Activated naive CD8-positive, alpha-beta T cell treated with anti-CD3 and anti-CD28 coated beads for 36 hours (primary cell): ENCODE results near the gene TMEM225B. TPM values are rescaled to one million over a fixed set of nuclear protein-coding genes. Genes with fewer than 3 reads are reported as not detected.
"Not testable (repeated sequence)": the region's sequence is repeated elsewhere in the genome, so short reads cannot be mapped to it uniquely, and the experiment has no call there.

Experiments
- DNase-seq: peaks from one replicate; pipeline ENCODE4 v3.0.0; 2021
- H3K27ac Mint-ChIP-seq: one replicate; pipeline ENCODE4 v1.8.0; 2022; ENCODE audit warnings: mild to moderate bottlenecking, moderate library complexity, mixed read lengths
- H3K27me3 Mint-ChIP-seq: one replicate; pipeline ENCODE4 v1.8.0; 2022; ENCODE audit warnings: mild to moderate bottlenecking, mixed read lengths
- H3K36me3 Mint-ChIP-seq: one replicate; pipeline ENCODE4 v1.8.0; 2021; ENCODE audit warnings: mild to moderate bottlenecking, mixed read lengths
- H3K4me1 Mint-ChIP-seq: one replicate; pipeline ENCODE4 v1.8.0; 2021; ENCODE audit warnings: mixed read lengths
- H3K4me3 Mint-ChIP-seq: one replicate; pipeline ENCODE4 v1.8.0; 2022; ENCODE audit warnings: mild to moderate bottlenecking, moderate library complexity, mixed read lengths
- H3K9me3 Mint-ChIP-seq: one replicate; pipeline ENCODE4 v1.8.0; 2022; ENCODE audit warnings: mixed read lengths
- total RNA-seq, 2 experiments: library from RNA; stranded (reverse); gene quantifications; one replicate each; pipeline ENCODE4 v1.2.3, GENCODE V29; 2021

The TMEM225B gene
- total RNA-seq, 2 experiments from 2014 or later, result 0.42 to 0.70 TPM

DNA sequence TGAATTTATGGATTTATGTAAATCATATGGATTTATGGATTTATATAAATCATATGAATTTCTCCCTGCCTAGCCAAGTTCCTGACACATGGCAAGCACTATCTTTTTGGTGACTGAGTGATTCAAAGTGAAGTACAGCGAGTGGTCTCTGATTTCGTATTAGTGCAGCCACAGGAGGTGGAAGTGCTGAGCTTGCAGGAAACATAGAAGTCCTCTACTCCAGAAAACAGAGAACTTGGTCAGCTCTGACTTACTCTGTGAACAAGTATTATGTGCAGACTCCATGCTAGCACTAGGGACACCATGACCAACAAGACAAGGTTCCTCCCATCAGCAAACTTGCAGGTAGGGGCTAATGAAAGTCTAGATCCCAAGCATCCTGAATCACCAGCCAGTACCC lies 53.2 kb downstream of the TMEM225B start:
- H3K27ac Mint-ChIP-seq, result no peak overlapping the region
- peaks cover 16% of the 10 kb centered on the region for H3K4me1 Mint-ChIP-seq
- no peaks in the 10 kb centered on the region for H3K9me3 Mint-ChIP-seq
- peaks cover 34% of the 10 kb centered on the region for H3K36me3 Mint-ChIP-seq
- H3K4me3 Mint-ChIP-seq, result no peak overlapping the region
- H3K27me3 Mint-ChIP-seq, result no peaks in the 10 kb centered on the region
- no peak for DNase-seq

DNA sequence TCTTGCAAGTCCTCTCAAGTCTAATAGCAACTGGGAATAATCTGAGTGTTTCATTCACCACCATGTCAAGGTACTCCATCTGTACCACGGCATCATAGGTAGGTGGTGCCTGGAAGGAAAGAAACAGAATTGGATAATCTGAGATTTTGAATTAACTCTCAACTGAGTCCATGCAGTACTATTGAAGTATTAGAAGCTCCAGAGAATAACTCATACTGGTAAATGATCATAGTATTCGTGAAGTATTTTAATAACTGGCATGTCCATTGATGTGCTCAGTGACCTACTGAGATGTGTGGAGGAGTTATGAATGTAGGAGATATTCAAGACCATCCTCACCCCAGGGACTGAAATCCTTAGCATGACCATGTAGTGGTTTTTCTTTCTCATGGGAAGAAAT lies 54.6 kb downstream of the TMEM225B start:
- Mint-ChIP-seq H3K27ac (no peak overlapping the region), H3K4me3 (no peak overlapping the region), H3K4me1 (peaks cover 16% of the 10 kb centered on the region), H3K36me3 (peaks cover 42% of the 10 kb centered on the region), H3K27me3 (no peaks in the 10 kb centered on the region), H3K9me3 (peaks cover 2% of the 10 kb centered on the region)
- no peak for DNase-seq

DNA sequence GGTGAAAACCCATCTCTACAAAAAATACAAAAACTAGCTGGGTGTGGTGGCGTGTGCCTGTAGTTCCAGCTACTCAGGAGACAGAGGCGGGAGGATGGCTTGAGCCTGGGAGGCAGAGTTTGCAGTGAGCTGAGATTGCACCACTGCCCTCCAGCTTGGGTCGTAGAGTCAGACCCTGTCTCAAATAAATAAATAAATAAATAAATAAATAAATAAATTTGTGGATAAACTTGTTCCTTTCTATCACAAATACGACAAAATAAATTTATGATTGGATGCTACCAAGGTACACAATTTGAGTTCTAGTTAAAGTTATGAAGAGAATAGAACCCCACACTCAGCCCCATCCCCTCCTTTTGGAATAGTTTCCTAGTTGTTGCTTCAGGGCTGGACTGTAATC lies 55.2 kb downstream of the TMEM225B start:
- DNase-seq, H3K27me3 Mint-ChIP-seq, H3K4me3 Mint-ChIP-seq, H3K9me3 Mint-ChIP-seq, H3K27ac Mint-ChIP-seq: not testable (repeated sequence)
- H3K4me1 Mint-ChIP-seq, result peaks cover 12% of the 10 kb centered on the region
- peaks cover 41% of the 10 kb centered on the region for H3K36me3 Mint-ChIP-seq

DNA sequence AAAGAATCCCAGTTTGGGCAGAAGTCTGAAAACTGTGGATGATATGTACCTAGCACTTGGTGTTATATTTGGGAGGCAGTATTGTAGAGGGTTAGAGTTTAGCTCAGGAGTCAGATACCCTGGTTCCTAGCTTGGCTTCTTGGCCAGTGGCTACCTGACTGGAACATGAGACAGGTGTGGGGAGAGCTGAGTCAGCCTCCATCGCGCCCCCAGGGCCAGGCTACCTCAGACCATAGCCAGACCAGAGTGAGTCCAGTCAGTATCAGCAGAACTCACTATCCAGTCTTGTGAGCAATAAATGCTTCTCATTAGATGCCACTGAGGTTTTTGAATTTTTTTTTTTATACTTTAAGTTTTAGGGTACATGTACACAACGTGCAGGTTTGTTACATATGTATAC lies 55.7 kb downstream of the TMEM225B start:
- Mint-ChIP-seq H3K36me3 (peaks cover 43% of the 10 kb centered on the region), H3K4me3 (no peak overlapping the region), H3K9me3 (peaks cover 2% of the 10 kb centered on the region), H3K27ac (no peak overlapping the region), H3K4me1 (peaks cover 9% of the 10 kb centered on the region), H3K27me3 (no peaks in the 10 kb centered on the region)
- DNase-seq, result no peak

DNA sequence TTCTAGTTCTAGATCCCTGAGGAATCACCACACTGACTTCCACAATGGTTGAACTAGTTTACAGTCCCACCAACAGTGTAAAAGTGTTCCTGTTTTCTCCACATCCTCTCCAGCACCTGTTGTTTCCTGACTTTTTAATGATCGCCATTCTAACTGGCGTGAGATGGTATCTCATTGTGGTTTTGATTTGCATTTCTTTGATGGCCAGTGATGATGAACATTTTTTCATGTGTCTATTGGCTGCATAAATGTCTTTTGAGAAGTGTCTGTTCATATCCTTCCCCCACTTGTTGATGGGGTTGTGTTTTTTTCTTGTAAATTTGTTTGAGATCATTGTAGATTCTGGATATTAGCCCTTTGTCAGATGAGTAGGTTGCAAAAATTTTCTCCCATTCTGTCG lies 56.6 kb downstream of the TMEM225B start:
- H3K4me3 Mint-ChIP-seq, H3K27ac Mint-ChIP-seq, H3K4me1 Mint-ChIP-seq, H3K9me3 Mint-ChIP-seq, H3K27me3 Mint-ChIP-seq, DNase-seq: not testable (repeated sequence)
- peaks cover 45% of the 10 kb centered on the region for H3K36me3 Mint-ChIP-seq

DNA sequence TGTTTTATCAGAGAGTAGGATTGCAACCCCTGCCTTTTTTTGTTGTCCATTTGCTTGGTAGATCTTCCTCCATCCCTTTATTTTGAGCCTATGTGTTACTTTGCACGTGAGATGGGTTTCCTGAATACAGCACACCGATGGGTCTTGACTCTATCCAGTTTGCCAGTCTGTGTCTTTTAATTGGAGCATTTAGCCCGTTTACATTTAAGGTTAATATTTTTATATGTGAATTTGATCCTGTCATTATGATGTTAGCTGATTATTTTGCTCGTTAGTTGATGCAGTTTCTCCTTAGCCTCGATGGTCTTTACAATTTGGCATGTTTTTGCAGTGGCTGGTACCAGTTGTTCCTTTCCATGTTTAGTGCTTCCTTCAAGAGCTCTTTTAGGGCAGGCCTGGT lies 59.8 kb downstream of the TMEM225B start:
- H3K27ac Mint-ChIP-seq, H3K4me1 Mint-ChIP-seq, H3K27me3 Mint-ChIP-seq, H3K4me3 Mint-ChIP-seq, DNase-seq, H3K9me3 Mint-ChIP-seq: not testable (repeated sequence)
- H3K36me3 Mint-ChIP-seq, result peaks cover 48% of the 10 kb centered on the region

Other genes starting within 250 kb of the TMEM225B start
- 100 to 1,000 TPM; 256 to 258 TPM for gene ARPC1B, start 223.5 kb upstream of the TMEM225B start, total RNA-seq
- gene PDAP1, start 189.7 kb upstream of the TMEM225B start, total RNA-seq, result 100 to 1,000 TPM; 201 to 214 TPM
- gene BUD31, start 189.3 kb upstream of the TMEM225B start, total RNA-seq, result 100 to 1,000 TPM; 156 to 162 TPM
- 1 to 10 TPM; 5.9 to 9.1 TPM for gene PTCD1, start 159.5 kb upstream of the TMEM225B start, total RNA-seq
- gene CPSF4, start 159.3 kb upstream of the TMEM225B start, total RNA-seq, result 10 to 100 TPM; 70.0 to 70.1 TPM
- 100 to 1,000 TPM; 457 to 476 TPM for gene ATP5MF, start 132.1 kb upstream of the TMEM225B start, total RNA-seq
- gene ZNF789, start 125.4 kb upstream of the TMEM225B start, total RNA-seq, result 10 to 100 TPM; 12.6 to 14.8 TPM
- 10 to 100 TPM; 26.1 to 27.5 TPM for gene ZNF394, start 98.0 kb upstream of the TMEM225B start, total RNA-seq
- gene ZKSCAN5, start 93.6 kb upstream of the TMEM225B start, total RNA-seq, result 1 to 10 TPM; 8.0 to 8.3 TPM
- 1 to 10 TPM; 5.6 to 6.0 TPM for gene FAM200A, start 46.2 kb upstream of the TMEM225B start, total RNA-seq
- gene ZNF655, start 39.6 kb upstream of the TMEM225B start, total RNA-seq, result 10 to 100 TPM; 57.5 to 58.9 TPM
- 10 to 100 TPM; 29.7 to 30.1 TPM for gene ZSCAN25, start 18.7 kb downstream of the TMEM225B start, total RNA-seq
- not detected for gene CYP3A5, start 81.7 kb downstream of the TMEM225B start, total RNA-seq
- not detected for gene CYP3A7, start 136.9 kb downstream of the TMEM225B start, total RNA-seq
- gene CYP3A4, start 185.9 kb downstream of the TMEM225B start, total RNA-seq, result not detected
- not detected for gene CYP3A43, start 229.7 kb downstream of the TMEM225B start, total RNA-seq